ENCODE data around the gene EN2.

EN2 gene

DNA sequence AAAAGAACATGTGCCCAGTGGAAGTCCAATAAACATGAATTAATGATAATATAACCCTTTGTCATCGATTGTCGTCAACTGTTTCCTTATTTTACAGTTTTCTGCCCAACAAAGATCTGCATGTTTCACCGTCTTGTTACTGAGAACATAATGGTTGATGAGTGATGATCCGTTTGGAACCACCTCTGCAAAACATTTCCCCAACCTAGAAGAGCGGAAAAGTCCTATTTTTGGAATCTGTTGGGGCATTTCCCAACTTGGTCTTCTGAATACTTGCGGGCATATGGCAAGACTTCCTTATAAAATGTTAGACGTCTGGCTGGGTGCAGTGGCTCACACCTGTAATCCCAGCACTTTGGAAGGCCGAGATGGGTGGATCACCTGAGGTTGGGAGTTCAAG, 56.4 kb downstream of the EN2 start:
- Histone ChIP-seq H3K9ac (no peak overlapping the region), H3K9me3 (replicated peaks in 1 of 11) (peaks cover 0 to 4% (median 0%) of the 10 kb centered on the region in 11 experiments; a peak in 1 of 22 replicates), H3K36me3 (no peaks in the 10 kb centered on the region), H3K27ac (no peak overlapping the region), H3K4me1 (peaks cover 8 to 11% (median 9%) of the 10 kb centered on the region in 10 experiments; a peak in 17 of 20 replicates), H4K20me1 (peaks cover 0 to 66% (median 23%) of the 10 kb centered on the region in 11 experiments; a peak in 18 of 22 replicates), H3K4me3 (no peak overlapping the region), H3K27me3 (peaks cover 97 to 100% (median 100%) of the 10 kb centered on the region in 11 experiments), H3K4me2 (no peak overlapping the region)
- TF ChIP-seq Cebpa-rat (IDR thresholded peaks at IDR 0.05) = no peak

Measured in BLaER1 treated with 17β-estradiol and CSF1 and Interleukin-3, amounts not matched to agents 10 nM and 100 nM (cell line).